GM19238 (cell line): ENCODE measurements around the gene EXTL1.

Experiments used
- DNase-seq: peaks from one replicate; pipeline ENCODE4 v3.0.0; 2011; ENCODE audit warnings: low spot score; ENCODE audit not compliant: insufficient read length

Gene EXTL1

GRCh38 chr1:25997828-25998761, 23.5 kb upstream of the EXTL1 start, which contains the start of gene PAFAH2:
Gene PAFAH2 (minus strand): TSS chr1:25998063. CDS start chr1:25990816, 7,247 bp downstream.
- DNase-seq = peak; percentile 88

DNA sequence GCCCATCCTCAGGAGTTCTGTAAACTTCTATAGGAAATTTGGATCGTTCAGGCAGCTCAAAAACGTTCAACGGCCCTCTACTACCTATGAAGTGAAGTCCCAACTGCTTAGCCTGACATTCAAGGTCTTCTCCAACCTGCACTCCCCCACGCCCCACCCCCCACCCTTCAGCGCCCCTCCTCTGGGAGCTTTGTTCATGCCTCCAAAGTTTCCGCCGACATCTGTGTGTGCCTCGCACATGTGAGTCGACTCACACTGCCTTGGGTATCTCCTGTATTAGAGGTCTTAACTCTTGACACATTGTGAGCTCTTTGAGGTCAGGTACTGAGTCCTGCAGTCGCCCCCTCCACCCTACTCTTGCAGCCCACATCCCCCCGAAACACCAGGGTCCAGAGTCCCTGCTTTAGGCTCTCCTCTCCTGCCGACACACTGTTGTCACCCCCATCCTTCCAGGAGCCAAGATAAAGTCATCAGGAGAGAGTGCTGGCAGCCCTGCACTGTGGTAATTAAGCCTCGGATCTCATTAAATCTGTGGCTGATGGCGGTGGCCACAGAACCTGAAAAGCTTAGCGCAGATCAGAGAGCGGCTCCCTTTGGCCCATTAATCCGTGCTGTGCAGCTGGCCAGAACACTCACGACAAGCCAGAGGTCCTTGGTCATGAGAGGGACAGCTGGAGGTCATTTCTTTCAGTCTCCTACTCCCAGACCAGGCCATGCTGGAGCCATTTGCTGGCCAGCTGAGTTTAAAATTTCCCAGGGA, 22.4 kb upstream of the EXTL1 start:
- DNase-seq = no peak

- DNase-seq = no peak
Observed at GRCh38 chr1:26003262-26003661, 18.3 kb upstream of the EXTL1 start.

- DNase-seq = no peak
Observed at GRCh38 chr1:26003756-26004155, 17.8 kb upstream of the EXTL1 start.

GRCh38 chr1:26005434-26006105, 16.0 kb upstream of the EXTL1 start:
- no peak for DNase-seq

- no peak for DNase-seq
Observed at GRCh38 chr1:26006710-26007109, 14.9 kb upstream of the EXTL1 start.

GRCh38 chr1:26009796-26010447, 11.7 kb upstream of the EXTL1 start:
- no peak for DNase-seq

GRCh38 chr1:26010825-26011224, 10.8 kb upstream of the EXTL1 start:
- no peak for DNase-seq

- no peak for DNase-seq
Observed at GRCh38 chr1:26012864-26013263, 8.7 kb upstream of the EXTL1 start.

- no peak for DNase-seq
Observed at GRCh38 chr1:26014179-26014578, 7.4 kb upstream of the EXTL1 start.

GRCh38 chr1:26015358-26015757, 6.2 kb upstream of the EXTL1 start:
- DNase-seq = no peak

DNA sequence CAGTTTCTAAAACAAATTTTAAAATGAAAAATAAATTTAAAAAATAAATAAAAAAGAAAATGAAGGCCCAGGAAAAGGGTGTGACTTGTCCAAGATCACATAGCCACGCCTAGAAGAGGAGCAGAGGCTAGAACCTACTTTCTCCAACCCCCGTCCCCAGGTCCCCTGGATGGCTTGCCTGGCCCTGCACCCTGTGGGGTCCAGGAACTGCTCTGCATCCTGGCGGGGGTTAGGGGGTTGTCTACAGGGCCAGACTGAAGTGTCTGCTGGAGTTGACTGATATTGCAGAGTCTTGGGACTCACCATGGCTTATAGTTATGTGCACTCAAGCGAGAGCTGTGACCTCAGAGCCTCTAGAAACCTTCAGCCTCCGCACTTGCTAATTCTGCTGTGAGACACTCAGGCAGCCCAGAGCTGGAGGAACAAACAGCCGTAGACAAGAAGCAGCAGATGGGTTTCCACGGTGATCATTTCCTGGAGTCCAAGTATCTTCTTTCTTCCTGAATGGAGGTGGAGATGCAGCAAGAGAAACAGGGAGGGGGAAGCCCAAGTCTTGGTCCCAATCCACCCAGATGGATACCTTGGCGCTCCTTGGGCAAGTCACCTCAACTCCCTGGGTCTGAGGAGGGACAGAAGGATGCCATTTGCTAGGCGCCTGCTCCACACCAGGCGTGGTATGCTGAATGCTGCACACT, 5.2 kb upstream of the EXTL1 start:
- DNase-seq = no peak

- no peak for DNase-seq
Observed at GRCh38 chr1:26016953-26017545, 4.5 kb upstream of the EXTL1 start.

- no peak for DNase-seq
Observed at GRCh38 chr1:26017606-26018005, 4.0 kb upstream of the EXTL1 start.

DNA sequence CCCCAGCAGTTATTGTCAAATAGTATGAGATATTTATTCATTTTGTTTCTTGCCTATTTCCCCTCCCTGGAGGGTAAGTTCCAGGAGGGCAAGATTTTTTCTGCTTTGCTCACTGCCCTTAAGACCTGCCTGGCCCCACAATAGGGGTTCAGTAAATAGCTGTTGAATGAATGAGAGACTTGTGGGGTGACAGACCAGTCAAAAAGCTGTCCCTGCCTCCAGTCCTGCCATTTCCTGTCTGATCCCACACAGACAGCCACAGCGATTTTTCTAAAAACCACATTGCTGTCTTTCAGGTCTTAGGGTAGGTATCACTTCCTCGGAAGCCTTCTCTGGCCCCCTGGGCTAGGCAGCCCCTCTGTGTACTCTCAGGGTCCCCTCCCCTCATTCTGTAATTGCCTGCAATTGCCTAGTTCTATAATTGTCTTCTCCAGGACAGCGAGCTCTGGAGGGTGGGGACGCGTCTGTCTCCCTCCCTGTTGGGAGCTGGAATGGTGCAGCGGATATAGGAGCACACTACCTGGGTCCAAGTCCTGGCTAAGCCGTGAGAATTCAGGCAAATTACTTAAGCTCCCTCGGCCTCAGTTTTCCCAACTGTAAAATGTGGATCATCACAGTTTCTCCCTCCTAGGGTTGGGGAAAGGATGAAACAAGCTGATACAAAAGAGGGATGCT, 1.8 kb upstream of the EXTL1 start:
- DNase-seq = no peak

DNA sequence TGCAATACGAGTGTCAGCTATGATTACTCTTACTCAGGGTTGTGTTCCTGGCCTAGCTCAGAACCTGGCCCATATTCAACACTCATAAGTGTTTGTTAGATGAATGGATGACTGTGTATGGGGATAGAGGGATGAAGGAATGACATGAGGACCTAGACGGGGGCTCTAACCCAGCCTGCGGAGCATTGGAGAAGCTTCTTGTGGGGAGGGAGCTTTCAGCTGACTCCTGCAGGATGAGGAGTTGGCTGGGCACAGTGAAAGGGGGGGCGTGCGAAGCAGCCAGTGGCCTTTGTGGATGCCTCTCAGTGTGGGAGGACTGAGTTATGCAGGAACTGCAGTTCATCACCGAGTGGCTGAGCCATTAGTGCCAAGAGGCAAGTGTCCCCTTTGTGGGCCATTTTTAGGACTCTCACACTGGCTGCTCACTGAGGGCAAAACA, 1.2 kb upstream of the EXTL1 start:
- no peak for DNase-seq

GRCh38 chr1:26020941-26021646, 481 bp upstream of the EXTL1 start:
- no peak for DNase-seq

DNA sequence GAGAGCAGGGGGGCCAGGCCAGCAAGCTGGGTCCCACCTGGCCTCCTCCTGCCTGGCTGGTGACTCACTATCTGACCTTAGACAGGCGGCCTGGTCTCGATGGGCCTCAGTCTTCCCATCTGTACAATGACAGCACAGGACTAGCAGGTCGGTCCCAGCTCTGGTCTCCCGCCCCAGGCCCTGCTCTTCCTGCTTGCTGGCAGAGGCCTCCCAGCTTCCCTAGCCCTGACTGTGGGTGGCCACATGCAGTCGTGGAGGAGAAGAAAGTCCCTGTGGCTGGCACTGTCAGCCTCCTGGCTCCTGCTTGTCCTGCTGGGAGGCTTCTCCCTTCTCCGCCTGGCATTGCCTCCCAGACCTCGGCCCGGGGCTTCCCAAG, 817 bp downstream of the EXTL1 start:
- no peak for DNase-seq

GRCh38 chr1:26023009-26023408, 1.4 kb downstream of the EXTL1 start:
- DNase-seq = no peak
